CD4-positive, CD25-positive, alpha-beta regulatory T cell (primary cell): ENCODE results near the gene ZNF276. TPM values are rescaled to one million over a fixed set of nuclear protein-coding genes. Genes with fewer than 3 reads are reported as not detected.
"Not testable (repeated sequence)": the region's sequence is repeated elsewhere in the genome, so short reads cannot be mapped to it uniquely, and the experiment has no call there.

Source experiments
- ATAC-seq, 2 donors: fragments of 150-1000 bp; cut with Tn5 transposase; one replicate each; pipeline ENCODE4 v1.10.0; 2021; ENCODE audit warnings: low read depth in 2 of 2, moderate number of reproducible peaks in 2 of 2, moderate library complexity in 1 of 2
- DNase-seq, 3 donors: peaks; one replicate each; pipeline versions ENCODE4 v3.0.0 to v3.0.0-alpha.2; 2012 to 2022; ENCODE audit warnings: mixed read lengths in 1 of 3
- H3K27ac ChIP-seq: one replicate; pipeline ENCODE4 v1.7.0; 2013; ENCODE audit warnings: mild to moderate bottlenecking, low read length; ENCODE audit not compliant: insufficient read depth, poor library complexity, severe bottlenecking
- H3K27me3 ChIP-seq: one replicate; pipeline ENCODE4 v1.7.0; 2013; ENCODE audit warnings: low read length; ENCODE audit not compliant: control insufficient read depth, insufficient read depth
- H3K36me3 ChIP-seq: one replicate; pipeline ENCODE4 v1.7.0; 2013; ENCODE audit warnings: mild to moderate bottlenecking, low read length, moderate library complexity; ENCODE audit not compliant: control insufficient read depth, insufficient read depth
- H3K4me1 ChIP-seq: 2 replicates; pipeline ENCODE4 v1.7.0; 2013; ENCODE audit warnings: mild to moderate bottlenecking, low read length; ENCODE audit not compliant: insufficient read depth, control insufficient read depth, poor library complexity, severe bottlenecking
- H3K4me3 ChIP-seq: one replicate; pipeline ENCODE4 v1.7.0; 2013; ENCODE audit warnings: low read depth, mild to moderate bottlenecking, low read length, moderate library complexity
- H3K9me3 ChIP-seq, 2 experiments: 1 replicate in 1 of 2; 2 replicates in 1 of 2; pipeline ENCODE4 v1.7.0; 2013; ENCODE audit warnings: low read length in 2 of 2, mild to moderate bottlenecking in 1 of 2, moderate library complexity in 1 of 2; ENCODE audit not compliant: control insufficient read depth in 2 of 2
- H3K27ac Mint-ChIP-seq, 3 donors: one replicate each; pipeline ENCODE4 v1.8.0; 2020 to 2022; ENCODE audit warnings: mild to moderate bottlenecking in 3 of 3, mixed read lengths in 3 of 3, moderate library complexity in 2 of 3
- H3K27me3 Mint-ChIP-seq: one replicate; pipeline ENCODE4 v1.8.0; 2022; ENCODE audit warnings: mild to moderate bottlenecking, mixed read lengths
- H3K36me3 Mint-ChIP-seq: one replicate; pipeline ENCODE4 v1.8.0; 2020; ENCODE audit warnings: mixed read lengths
- H3K4me1 Mint-ChIP-seq, 4 donors: one replicate each; pipeline ENCODE4 v1.8.0; 2020 to 2022; ENCODE audit warnings: mixed read lengths in 4 of 4, mild to moderate bottlenecking in 1 of 4
- H3K4me3 Mint-ChIP-seq, 4 donors: one replicate each; pipeline ENCODE4 v1.8.0; 2020 to 2022; ENCODE audit warnings: mild to moderate bottlenecking in 4 of 4, mixed read lengths in 4 of 4, moderate library complexity in 3 of 4
- H3K9me3 Mint-ChIP-seq, 7 donors: one replicate each; pipeline ENCODE4 v1.8.0; 2020 to 2022; ENCODE audit warnings: mixed read lengths in 7 of 7, mild to moderate bottlenecking in 3 of 7, moderate library complexity in 2 of 7
- polyA plus RNA-seq, 4 donors: library from polyadenylated mRNA; unstranded; fragments of 300-500 nt; fragmentation: Illumina TruSeq; gene quantifications; one replicate each; pipeline ENCODE4 v1.2.3, GENCODE V29; 2021
- total RNA-seq: library from RNA; stranded (reverse); gene quantifications from one replicate; pipeline ENCODE4 v1.2.3, GENCODE V29; 2022

ZNF276 gene
- total and polyA plus RNA-seq, 5 donors from 2014 or later = 15.5 to 108 (median 20.7) TPM

- Histone ChIP-seq H3K4me1 (peaks cover 14% of the 10 kb centered on the region), H3K27me3 (no peaks in the 10 kb centered on the region), H3K9me3 (no peaks in the 10 kb centered on the region), H3K36me3 (peaks cover 29% of the 10 kb centered on the region), H3K27ac (no peak overlapping the region), H3K4me3 (no peak overlapping the region)
- ATAC-seq (no peak), DNase-seq (no peak)
- H3K27me3 Mint-ChIP-seq = no peaks in the 10 kb centered on the region
- H3K4me1 Mint-ChIP-seq = peaks cover 0 to 20% (median 0%) of the 10 kb centered on the region in 4 donors
- H3K4me3 Mint-ChIP-seq = peak overlapping the region in 2 of 4 donors; percentile 2 to 52
- H3K36me3 Mint-ChIP-seq = peaks cover 13% of the 10 kb centered on the region
- H3K9me3 Mint-ChIP-seq = no peaks in the 10 kb centered on the region
- no peak overlapping the region for H3K27ac Mint-ChIP-seq
Observed at GRCh38 chr16:89693289-89693731, 28.0 kb upstream of the ZNF276 start.

GRCh38 chr16:89693931-89694783 lies 27.2 kb upstream of the ZNF276 start:
- Histone ChIP-seq H3K4me1 (peaks cover 14% of the 10 kb centered on the region), H3K9me3 (no peaks in the 10 kb centered on the region), H3K27me3 (no peaks in the 10 kb centered on the region), H3K4me3 (no peak overlapping the region), H3K27ac (no peak overlapping the region), H3K36me3 (peaks cover 29% of the 10 kb centered on the region)
- no peak overlapping the region for H3K27ac Mint-ChIP-seq
- peaks cover 13% of the 10 kb centered on the region for H3K36me3 Mint-ChIP-seq
- H3K4me3 Mint-ChIP-seq = no peak overlapping the region
- H3K27me3 Mint-ChIP-seq = no peaks in the 10 kb centered on the region
- no peaks in the 10 kb centered on the region for H3K9me3 Mint-ChIP-seq
- DNase-seq = no peak
- ATAC-seq = no peak
- H3K4me1 Mint-ChIP-seq = peaks cover 0 to 21% (median 0%) of the 10 kb centered on the region in 4 donors

- H3K4me1 ChIP-seq = peaks cover 16% of the 10 kb centered on the region
- not testable (repeated sequence) for H3K27me3 ChIP-seq, H3K9me3 Mint-ChIP-seq, H3K27ac Mint-ChIP-seq, H3K9me3 ChIP-seq, ATAC-seq, DNase-seq, H3K4me3 Mint-ChIP-seq, H3K27ac ChIP-seq, H3K27me3 Mint-ChIP-seq, H3K4me3 ChIP-seq
- Mint-ChIP-seq H3K36me3 (peaks cover 13% of the 10 kb centered on the region), H3K4me1 (peaks cover 0 to 23% (median under 1%) of the 10 kb centered on the region in 4 donors)
- H3K36me3 ChIP-seq = peaks cover 26% of the 10 kb centered on the region
Observed at GRCh38 chr16:89694784-89695085, 26.6 kb upstream of the ZNF276 start.

GRCh38 chr16:89695086-89695874 lies 26.1 kb upstream of the ZNF276 start:
- peaks cover 8% of the 10 kb centered on the region for H3K36me3 Mint-ChIP-seq
- H3K4me1 Mint-ChIP-seq = peaks cover 0 to 25% (median 3%) of the 10 kb centered on the region in 4 donors
- no peaks in the 10 kb centered on the region for H3K9me3 Mint-ChIP-seq
- Histone ChIP-seq H3K27me3 (no peaks in the 10 kb centered on the region), H3K4me3 (no peak overlapping the region), H3K27ac (no peak overlapping the region), H3K36me3 (peaks cover 21% of the 10 kb centered on the region), H3K9me3 (no peaks in the 10 kb centered on the region), H3K4me1 (peaks cover 22% of the 10 kb centered on the region)
- DNase-seq (no peak), ATAC-seq (no peak)
- H3K27me3 Mint-ChIP-seq = no peaks in the 10 kb centered on the region
- no peak overlapping the region for H3K27ac Mint-ChIP-seq
- no peak overlapping the region for H3K4me3 Mint-ChIP-seq

- DNase-seq = no peak
- no peak overlapping the region for H3K4me3 Mint-ChIP-seq
Observed at GRCh38 chr16:89695875-89696669, 25.3 kb upstream of the ZNF276 start.

GRCh38 chr16:89696670-89697128 lies 24.6 kb upstream of the ZNF276 start:
- ATAC-seq (no peak), DNase-seq (peak in 1 of 3 donors; percentile 59)
- no peaks in the 10 kb centered on the region for H3K9me3 ChIP-seq
- H3K27me3 ChIP-seq = no peaks in the 10 kb centered on the region
- Mint-ChIP-seq H3K4me3 (no peak overlapping the region), H3K9me3 (no peaks in the 10 kb centered on the region), H3K36me3 (peaks cover 7% of the 10 kb centered on the region), H3K4me1 (peaks cover 0 to 25% (median 3%) of the 10 kb centered on the region in 4 donors), H3K27me3 (no peaks in the 10 kb centered on the region), H3K27ac (peak overlapping the region in 2 of 3 donors; percentile 48 to 65)
- no peak overlapping the region for H3K4me3 ChIP-seq
- H3K27ac ChIP-seq = no peak overlapping the region
- H3K36me3 ChIP-seq = peaks cover 13% of the 10 kb centered on the region
- peaks cover 33% of the 10 kb centered on the region for H3K4me1 ChIP-seq

More at GRCh38 chr16:89695875-89696669, 25.3 kb upstream of the ZNF276 start:
- Histone ChIP-seq H3K27me3 (no peaks in the 10 kb centered on the region), H3K27ac (no peak overlapping the region), H3K36me3 (peaks cover 19% of the 10 kb centered on the region), H3K9me3 (no peaks in the 10 kb centered on the region), H3K4me1 (peaks cover 30% of the 10 kb centered on the region), H3K4me3 (no peak overlapping the region)
- no peak for ATAC-seq
- peaks cover 0 to 25% (median 3%) of the 10 kb centered on the region in 4 donors for H3K4me1 Mint-ChIP-seq
- no peaks in the 10 kb centered on the region for H3K27me3 Mint-ChIP-seq
- H3K9me3 Mint-ChIP-seq = no peaks in the 10 kb centered on the region
- peaks cover 7% of the 10 kb centered on the region for H3K36me3 Mint-ChIP-seq
- no peak overlapping the region for H3K27ac Mint-ChIP-seq

GRCh38 chr16:89697161-89697615 lies 24.1 kb upstream of the ZNF276 start:
- no peak for ATAC-seq
- Mint-ChIP-seq H3K9me3 (no peaks in the 10 kb centered on the region), H3K27ac (peak overlapping the region in 1 of 3 donors; percentile 48)

More at GRCh38 chr16:89697161-89697615, 24.1 kb upstream of the ZNF276 start:
- Mint-ChIP-seq H3K4me3 (no peak overlapping the region), H3K27me3 (no peaks in the 10 kb centered on the region), H3K36me3 (peaks cover 7% of the 10 kb centered on the region), H3K4me1 (peaks cover 0 to 27% (median 4%) of the 10 kb centered on the region in 4 donors)
- no peak overlapping the region for H3K4me3 ChIP-seq
- H3K27me3 ChIP-seq = no peaks in the 10 kb centered on the region
- H3K4me1 ChIP-seq = peaks cover 35% of the 10 kb centered on the region
- H3K9me3 ChIP-seq = no peaks in the 10 kb centered on the region
- no peak for DNase-seq
- peaks cover 9% of the 10 kb centered on the region for H3K36me3 ChIP-seq
- no peak overlapping the region for H3K27ac ChIP-seq
